Sigmoid colon (tissue), 4 donors: ENCODE results near the gene SLC12A4.

Experiments used
- POLR2A ChIP-seq, 2 donors: fragments of 450-650 bp; IDR thresholded peaks; one replicate each; pipeline ENCODE4 v1.6.1; 2016; ENCODE audit warnings: antibody characterized with exemption in 2 of 2, mild to moderate bottlenecking in 2 of 2, moderate library complexity in 2 of 2
- POLR2AphosphoS5 ChIP-seq, 4 donors: sonication (generic); formaldehyde crosslinking; IDR thresholded peaks; one replicate each; pipeline ENCODE4 v1.6.1; 2017; ENCODE audit warnings: antibody characterized with exemption in 4 of 4
- TF ChIP-seq, protein P1 (sequence below), 4 experiments: fragments of 450-650 bp in 3 of 4; fragments of 200-600 bp in 1 of 4; IDR thresholded peaks; one replicate each; pipeline ENCODE4 v1.5.1; 2016 to 2019; ENCODE audit warnings: antibody characterized with exemption in 4 of 4, mild to moderate bottlenecking in 3 of 4, moderate library complexity in 2 of 4

DNA sequence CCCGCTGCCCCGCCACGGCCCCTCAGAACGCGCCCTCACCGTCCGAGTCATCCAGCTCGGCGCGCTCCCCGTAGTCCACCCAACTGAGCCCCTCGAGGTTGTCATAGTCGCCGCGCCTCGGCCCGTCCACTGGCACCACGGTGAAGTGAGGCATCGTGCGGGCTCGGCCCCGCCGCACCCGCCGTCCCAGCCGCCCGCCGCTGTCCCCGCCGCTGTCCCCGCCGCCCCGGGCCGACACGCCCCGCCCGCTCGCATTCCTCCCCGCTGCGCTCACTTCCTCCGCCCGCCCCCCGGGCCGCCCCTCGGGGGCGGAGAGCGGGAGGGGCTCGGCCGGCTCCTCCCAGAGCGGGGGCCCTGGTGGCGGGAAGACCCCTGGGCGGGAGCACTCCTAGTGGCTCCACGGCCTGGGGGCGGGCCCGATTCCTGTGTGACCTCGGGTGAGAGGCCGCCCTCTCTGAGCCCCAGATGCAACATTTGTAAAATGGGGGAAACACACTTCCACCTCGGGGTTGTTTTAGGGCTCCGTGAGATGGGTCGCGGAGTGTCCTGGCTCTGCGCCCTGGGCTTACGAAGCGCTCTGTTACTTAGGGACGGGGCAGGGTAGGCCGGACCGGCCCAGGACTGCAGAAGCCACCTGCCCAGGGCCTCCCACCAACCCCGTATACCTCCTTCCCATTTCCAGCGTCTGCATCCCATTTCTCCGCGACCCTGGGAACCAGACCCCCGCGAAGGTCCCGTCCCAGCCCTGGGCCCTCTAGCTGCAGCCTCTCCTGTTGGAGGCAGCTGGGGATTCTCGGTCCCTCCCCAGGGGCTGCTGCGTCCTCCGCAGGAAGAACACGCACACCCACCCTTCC lies at the start of gene SLC12A4:
- TF ChIP-seq, protein P1, sequence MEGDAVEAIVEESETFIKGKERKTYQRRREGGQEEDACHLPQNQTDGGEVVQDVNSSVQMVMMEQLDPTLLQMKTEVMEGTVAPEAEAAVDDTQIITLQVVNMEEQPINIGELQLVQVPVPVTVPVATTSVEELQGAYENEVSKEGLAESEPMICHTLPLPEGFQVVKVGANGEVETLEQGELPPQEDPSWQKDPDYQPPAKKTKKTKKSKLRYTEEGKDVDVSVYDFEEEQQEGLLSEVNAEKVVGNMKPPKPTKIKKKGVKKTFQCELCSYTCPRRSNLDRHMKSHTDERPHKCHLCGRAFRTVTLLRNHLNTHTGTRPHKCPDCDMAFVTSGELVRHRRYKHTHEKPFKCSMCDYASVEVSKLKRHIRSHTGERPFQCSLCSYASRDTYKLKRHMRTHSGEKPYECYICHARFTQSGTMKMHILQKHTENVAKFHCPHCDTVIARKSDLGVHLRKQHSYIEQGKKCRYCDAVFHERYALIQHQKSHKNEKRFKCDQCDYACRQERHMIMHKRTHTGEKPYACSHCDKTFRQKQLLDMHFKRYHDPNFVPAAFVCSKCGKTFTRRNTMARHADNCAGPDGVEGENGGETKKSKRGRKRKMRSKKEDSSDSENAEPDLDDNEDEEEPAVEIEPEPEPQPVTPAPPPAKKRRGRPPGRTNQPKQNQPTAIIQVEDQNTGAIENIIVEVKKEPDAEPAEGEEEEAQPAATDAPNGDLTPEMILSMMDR (IDR thresholded peaks at IDR 0.05), result no peak
- TF ChIP-seq POLR2A (IDR thresholded peaks at IDR 0.05) (peak; percentile 19 to 59), POLR2AphosphoS5 (IDR thresholded peaks at IDR 0.05) (peak; percentile 76 to 95 (median 89))
